Measurements from ENCODE around the gene KDM4C.

KDM4C gene

GRCh38 chr9:7212101-7212500 lies 454.3 kb downstream of the KDM4C start:
- DNase-seq (ENCODE audit: low spot score): no peak

GRCh38 chr9:7216004-7216841 lies 458.4 kb downstream of the KDM4C start:
- DNase-seq (ENCODE audit: low spot score): no peak

- DNase-seq (ENCODE audit: low spot score): no peak
Observed at GRCh38 chr9:7223981-7224380, 466.2 kb downstream of the KDM4C start.
